Cerebellar cortex (tissue), 1 donor: Measurements from ENCODE around the gene DLX2.
"Not testable (repeated sequence)": the region's sequence is repeated elsewhere in the genome, so short reads cannot be mapped to it uniquely, and the experiment has no call there.

Experiments used
- DNase-seq: peaks from one replicate; pipeline ENCODE4 v3.0.0-alpha.2; 2015; ENCODE audit warnings: low spot score

Gene DLX2

DNA sequence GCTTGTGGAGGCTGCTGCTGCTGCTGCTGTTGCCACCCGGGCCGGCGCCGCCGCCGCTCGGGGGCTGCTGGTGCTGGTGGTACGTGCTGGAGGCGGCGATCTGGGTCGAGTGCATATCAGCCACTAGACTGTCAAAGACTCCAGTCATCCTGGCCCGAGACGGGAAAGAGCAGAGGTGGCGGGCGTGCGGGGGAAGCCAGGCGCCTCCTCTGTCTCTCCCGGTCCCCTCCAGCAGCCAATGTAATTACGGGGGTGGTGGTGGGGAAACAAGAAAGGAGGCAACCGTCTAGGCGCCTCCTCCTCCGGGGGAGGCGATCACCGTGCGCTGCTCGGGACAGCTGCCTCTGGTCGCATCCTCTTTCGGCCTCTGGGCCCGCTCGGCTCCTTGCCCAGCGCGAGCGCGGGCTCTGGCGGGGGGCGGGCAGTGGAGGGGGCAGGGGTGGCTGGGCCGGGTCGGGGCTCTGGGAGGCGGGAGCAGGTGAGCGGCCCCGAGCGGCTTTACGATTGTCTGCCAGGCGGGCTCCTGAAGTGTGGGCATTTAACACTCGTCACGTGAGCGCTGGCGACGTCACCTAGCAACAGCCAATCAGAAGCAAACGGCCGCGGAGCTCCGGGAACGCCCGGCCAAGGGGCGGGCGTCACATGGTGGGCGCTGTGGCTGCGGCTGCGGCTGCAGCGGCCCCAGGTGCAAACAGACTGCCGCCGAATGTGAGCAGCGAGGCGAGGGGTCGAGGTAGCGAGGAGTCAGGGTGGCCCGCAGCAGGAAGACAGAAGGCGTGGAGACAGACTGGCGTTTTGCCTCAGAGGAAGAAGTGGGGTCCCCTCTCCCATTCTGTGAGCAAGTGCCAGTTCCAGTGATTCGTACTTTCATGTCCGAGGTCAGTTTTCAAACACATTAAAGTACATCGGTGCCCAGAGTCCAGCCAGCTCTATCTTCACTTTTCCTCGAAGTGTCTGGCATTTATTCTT is at the start of gene DLX2:
TSS of gene DLX2 (minus strand) at position 510 of the 969 bp plus-strand sequence. CDS start at position 148, 362 bp downstream.
- DNase-seq: peak; percentile 89

- DNase-seq: no peak
These were observed 45.4 kb upstream of the DLX2 start for GRCh38 chr2:172147944-172148650.

DNA sequence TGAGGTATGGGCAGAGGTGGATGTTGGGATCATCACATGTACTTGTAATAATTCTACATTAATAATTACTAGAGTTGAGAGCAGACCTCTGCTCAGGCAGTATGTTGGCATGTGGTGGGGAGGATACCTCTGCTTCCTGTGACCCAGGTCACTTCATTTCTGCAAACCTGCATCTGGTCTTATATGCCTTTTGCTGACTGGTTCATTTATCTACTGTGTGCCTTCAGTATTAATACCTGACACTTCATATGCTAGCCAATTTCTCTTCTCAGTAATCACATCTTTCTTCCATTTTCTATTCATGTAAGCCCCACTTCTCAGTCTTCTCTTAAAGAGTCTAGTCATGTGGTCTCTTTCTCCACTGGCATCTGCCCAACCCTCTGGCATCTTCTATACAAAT is 41.1 kb upstream of the DLX2 start:
- no peak for DNase-seq

DNA sequence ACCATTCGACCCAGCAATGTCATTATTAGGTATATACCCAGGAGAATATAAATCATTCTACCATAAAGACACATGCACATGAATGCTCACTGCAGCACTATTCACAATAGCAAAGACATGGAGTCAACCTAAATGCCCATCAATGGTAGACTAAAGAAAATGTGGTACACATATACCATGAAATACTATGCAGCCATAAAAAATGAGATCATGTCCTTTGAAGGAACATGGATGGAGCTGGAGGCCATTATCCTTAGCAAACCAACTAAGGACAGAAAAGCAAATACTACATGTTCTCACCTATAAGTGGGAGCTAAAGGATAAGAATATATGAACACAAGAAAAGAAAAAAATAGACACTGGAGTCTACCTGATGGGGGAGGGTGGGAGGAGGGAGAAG is 36.0 kb upstream of the DLX2 start:
- DNase-seq: not testable (repeated sequence)

DNA sequence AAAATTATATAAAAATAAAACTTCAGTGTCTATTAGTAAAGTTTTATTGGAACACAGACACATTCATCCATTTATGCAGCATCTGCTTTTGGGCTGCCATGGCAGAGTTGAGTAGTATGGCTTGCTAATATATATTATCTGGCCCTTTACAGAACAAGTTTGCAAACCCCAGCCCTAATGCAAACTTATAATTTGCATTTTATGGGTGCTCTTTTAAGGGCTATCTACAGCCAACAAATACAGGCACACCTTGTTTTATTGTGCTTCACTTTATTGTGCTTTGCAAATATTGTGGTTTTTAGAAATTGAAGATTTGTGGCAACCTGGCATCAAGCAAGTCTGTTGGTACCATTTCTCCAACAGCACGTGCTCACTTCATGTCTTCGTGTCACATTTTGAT is 35.2 kb upstream of the DLX2 start:
- DNase-seq: no peak

DNA sequence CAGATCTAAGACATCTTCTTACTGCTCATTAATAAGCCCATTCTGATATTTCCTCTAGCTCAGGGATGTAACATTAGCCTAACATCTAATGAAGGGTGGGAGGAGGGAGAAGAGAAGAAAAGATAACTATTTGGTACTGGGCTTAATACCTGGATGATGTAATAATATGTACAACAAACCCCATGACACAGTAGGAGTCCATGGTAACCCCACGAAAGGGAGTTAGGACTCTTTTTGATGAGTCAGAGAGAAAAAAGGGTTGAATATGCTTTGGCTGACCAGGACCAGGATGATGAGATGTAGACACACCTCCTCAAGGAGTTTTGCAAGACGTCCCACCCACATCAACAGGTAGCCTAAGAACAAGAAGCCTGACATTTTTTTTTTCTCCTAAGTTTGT is 34.4 kb upstream of the DLX2 start:
- no peak for DNase-seq

DNA sequence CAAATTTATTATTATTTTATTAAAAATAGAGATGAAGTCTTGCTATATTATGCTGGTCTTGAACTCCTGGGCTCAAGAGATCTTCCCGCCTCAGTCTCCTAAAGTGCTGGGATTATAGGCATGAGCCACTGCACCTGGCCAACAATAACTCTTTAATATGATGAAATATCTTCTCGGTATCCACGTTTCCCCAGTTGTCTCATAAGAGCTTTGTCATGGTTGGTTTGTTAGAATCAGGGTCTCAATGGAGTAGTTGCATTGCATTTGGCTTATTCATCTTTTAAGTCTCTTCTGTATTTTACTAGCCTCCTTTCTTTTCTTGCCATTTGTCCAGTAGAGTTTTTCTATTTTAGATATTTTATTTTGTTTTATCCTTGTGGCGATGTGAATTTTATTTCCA is 32.7 kb upstream of the DLX2 start:
- no peak for DNase-seq

GRCh38 chr2:172134270-172134669 is 31.6 kb upstream of the DLX2 start:
- DNase-seq: no peak

- peak; percentile 36 for DNase-seq
These were observed 29.2 kb upstream of the DLX2 start for GRCh38 chr2:172131713-172132555.

- DNase-seq: no peak
These were observed 26.7 kb upstream of the DLX2 start for GRCh38 chr2:172129404-172129803.

- DNase-seq: no peak
These were observed 25.8 kb upstream of the DLX2 start for GRCh38 chr2:172128484-172128883.

DNA sequence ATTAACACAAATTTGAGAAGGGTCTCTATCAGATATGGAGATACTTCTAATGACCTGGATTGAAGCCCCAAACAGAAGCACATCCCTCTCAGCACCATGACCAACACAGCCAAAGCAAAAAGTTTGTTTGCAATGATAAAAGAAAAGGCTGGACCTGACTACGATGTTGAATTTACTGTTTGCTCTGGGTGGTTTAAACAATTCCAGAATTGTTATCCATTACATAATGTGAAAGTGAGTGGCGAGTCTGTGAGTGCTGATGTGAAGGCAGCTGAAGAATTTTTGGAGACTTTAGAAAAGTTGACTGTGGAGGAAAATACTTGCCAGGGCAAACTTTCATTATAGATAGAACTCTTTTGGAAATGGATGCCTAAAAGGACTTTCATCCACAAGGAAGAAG is 17.4 kb upstream of the DLX2 start:
- DNase-seq: no peak

DNA sequence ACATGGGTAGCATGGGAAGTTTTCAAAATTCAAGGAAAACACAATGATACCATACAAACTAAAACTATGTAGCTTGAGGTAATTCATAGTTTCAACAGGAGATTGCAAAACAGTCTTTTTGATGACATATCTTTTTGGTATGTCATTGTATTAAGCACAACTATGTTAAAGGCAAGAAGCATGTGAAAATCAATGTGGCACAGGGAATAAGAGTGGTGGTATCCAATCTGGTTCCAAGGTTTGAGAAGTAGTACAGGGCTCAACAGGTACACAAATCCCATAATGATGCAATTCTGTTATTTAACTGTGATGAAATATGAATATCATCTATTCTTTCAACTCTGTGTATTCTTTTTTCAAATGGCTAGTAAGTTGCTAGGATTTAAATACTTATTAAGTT is 16.4 kb upstream of the DLX2 start:
- no peak for DNase-seq

- DNase-seq: no peak
These were observed 13.4 kb upstream of the DLX2 start for GRCh38 chr2:172116107-172116506.

GRCh38 chr2:172114579-172114978 is 11.9 kb upstream of the DLX2 start:
- DNase-seq: no peak

DNA sequence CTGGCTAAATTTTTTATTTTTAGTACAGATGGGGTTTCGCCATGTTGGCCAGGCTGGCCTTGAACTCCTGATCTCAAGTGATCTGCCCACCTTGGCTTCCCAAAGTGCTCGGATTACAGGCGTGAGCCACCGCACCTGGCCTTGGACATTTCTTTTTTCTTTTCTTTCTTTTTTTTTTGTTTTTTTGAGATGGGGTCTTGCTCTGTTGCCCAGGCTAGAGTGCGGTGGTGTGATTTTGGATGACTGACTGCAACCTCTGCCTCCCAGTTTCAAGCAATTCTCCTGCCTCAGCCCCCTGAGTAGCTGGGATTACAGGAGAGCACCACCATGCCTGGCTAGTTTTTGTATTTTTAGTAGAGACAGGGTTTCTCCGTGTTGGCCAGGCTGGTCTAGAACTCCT is 11.5 kb upstream of the DLX2 start:
- not testable (repeated sequence) for DNase-seq

DNA sequence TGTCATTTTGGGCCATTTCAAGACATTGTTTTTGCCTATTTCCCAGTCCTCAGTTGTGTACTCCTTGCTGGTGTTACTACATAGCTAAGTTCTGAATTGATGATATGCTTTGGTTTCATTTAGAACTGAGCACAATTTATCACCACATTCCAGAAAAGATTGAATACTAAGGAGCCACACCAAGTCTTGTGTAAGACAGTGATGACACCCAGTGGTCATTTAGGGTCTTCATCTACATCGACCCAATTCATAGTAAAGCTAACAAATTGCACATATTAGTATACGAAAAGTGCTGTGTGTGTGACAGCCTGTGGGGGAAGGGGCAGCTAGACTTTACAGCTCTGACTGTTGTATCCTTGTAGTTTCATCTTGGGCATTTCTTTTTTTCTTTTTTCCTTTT is 10.9 kb upstream of the DLX2 start:
- DNase-seq: peak; percentile 70

DNA sequence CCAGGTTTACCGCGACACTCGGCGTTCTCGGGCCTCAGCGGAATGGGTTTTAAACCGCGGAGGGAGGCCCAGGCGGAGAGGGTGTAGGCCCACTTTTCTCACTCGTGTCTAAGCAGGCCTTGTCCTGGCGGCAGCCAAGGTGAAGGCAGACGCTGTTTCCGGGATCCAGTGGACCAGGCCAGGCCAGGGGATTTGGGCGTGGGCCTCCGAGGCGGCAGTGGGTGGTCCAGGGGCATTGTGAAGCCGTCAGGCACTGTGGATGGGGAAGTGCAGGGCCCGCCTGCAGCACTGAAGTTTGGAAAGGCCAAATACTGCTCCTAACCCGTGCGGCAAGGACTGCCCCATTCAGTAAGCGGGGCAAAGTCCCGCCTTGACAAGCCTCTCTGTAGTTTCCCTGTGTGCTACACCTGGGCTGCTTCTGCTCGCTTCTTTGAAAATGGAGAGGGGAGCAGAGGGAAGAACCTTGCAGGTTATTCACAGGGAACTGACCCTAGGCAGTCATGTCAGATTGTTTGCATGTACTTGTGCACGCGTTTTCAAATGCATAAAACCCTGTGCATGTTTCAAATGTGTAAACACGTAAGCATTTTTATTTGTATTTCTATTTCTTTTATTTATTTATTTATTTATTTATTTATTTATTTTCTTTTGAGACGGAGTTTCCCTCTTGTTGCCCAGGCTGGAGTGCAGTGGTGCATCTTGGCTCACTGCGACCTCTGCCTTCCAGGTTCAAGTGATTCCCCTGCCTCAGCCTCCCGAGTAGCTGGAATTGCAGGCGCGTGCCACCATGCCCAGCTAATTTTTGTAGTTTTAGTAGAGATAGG is 7.5 kb upstream of the DLX2 start:
- DNase-seq: no peak

- DNase-seq: no peak
These were observed 6.7 kb upstream of the DLX2 start for GRCh38 chr2:172109256-172109987.

DNA sequence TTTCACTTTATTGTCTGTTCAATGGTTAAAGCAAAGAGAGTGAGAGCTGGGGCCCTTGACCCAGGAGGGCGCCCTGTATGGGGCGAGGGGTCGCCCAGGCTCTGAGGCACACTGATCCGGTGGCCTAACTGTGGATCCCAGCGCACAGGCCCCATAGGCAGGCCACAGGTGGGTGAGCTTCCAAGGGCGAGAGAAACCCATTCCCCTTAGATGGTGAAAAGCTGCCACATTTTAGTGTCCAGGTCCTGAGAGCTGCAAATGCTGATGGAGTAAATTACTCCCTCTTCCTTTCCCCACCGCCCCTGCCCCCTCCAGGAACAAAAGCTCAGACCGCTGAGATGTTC is 5.9 kb upstream of the DLX2 start:
- no peak for DNase-seq
